OCI-LY1 (cell line): ENCODE data around the gene CRISP1.

Experiments
- H2AFZ ChIP-seq: fragments of 200-600 bp; sonication (generic), shearing (Covaris generic); 2 replicates; pipeline ENCODE4 v1.6.0; 2014; ENCODE audit warnings: antibody characterized with exemption, mild to moderate bottlenecking, low read length
- H3F3A ChIP-seq: fragments of 200-600 bp; sonication (generic), shearing (Covaris generic); 2 replicates; pipeline ENCODE4 v1.6.0; 2014; ENCODE audit warnings: mild to moderate bottlenecking, antibody characterized with exemption, low read length, moderate library complexity; ENCODE audit not compliant: insufficient read depth
- H3K27ac ChIP-seq: fragments of 200-600 bp; sonication (generic); 2 replicates; pipeline ENCODE4 v1.5.1; 2014; ENCODE audit warnings: low read length, mixed run types, mild to moderate bottlenecking, low read depth; ENCODE audit not compliant: poor library complexity, severe bottlenecking
- H3K27me3 ChIP-seq: fragments of 200-600 bp; sonication (generic); 2 replicates; pipeline ENCODE4 v1.6.0; 2014; ENCODE audit warnings: antibody characterized with exemption, mild to moderate bottlenecking, low read length, moderate library complexity; ENCODE audit not compliant: insufficient read depth
- H3K36me3 ChIP-seq: fragments of 200-600 bp; sonication (generic); 2 replicates; pipeline ENCODE4 v1.6.1; 2014; ENCODE audit warnings: mild to moderate bottlenecking, antibody characterized with exemption, low read length, moderate library complexity, mixed read lengths; ENCODE audit not compliant: insufficient read depth
- H3K4me1 ChIP-seq: fragments of 200-600 bp; sonication (generic); 2 replicates; pipeline ENCODE4 v1.5.1; 2014; ENCODE audit warnings: mild to moderate bottlenecking, low read length, moderate library complexity; ENCODE audit not compliant: insufficient read depth, severe bottlenecking
- H3K4me2 ChIP-seq: fragments of 200-600 bp; sonication (generic), shearing (Covaris generic); 2 replicates; pipeline ENCODE4 v1.6.1; 2014; ENCODE audit warnings: low read length
- H3K4me3 ChIP-seq: fragments of 200-600 bp; sonication (generic); 2 replicates; pipeline ENCODE4 v1.5.1; 2014; ENCODE audit warnings: low read length, low read depth, mild to moderate bottlenecking, mixed read lengths; ENCODE audit not compliant: poor library complexity, severe bottlenecking
- H3K79me2 ChIP-seq: fragments of 200-600 bp; shearing (Covaris generic); 2 replicates; pipeline ENCODE4 v1.6.1; 2016; ENCODE audit warnings: mixed run types, low read length, mixed read lengths; ENCODE audit not compliant: insufficient read depth
- H3K9ac ChIP-seq: fragments of 200-600 bp; sonication (generic), shearing (Covaris generic); 2 replicates; pipeline ENCODE4 v1.6.1; 2014; ENCODE audit warnings: mild to moderate bottlenecking, low read length, mixed read lengths
- H3K9me2 ChIP-seq: fragments of 200-600 bp; sonication (generic), shearing (Covaris generic); 2 replicates; pipeline ENCODE4 v1.6.1; 2014; ENCODE audit warnings: low read depth, mild to moderate bottlenecking, low read length, mixed read lengths
- H3K9me3 ChIP-seq: fragments of 200-600 bp; shearing (Covaris generic); 2 replicates; pipeline ENCODE4 v1.6.1; 2014; ENCODE audit warnings: low read length, mixed read lengths
- H4K20me1 ChIP-seq: fragments of 200-600 bp; sonication (generic), shearing (Covaris generic); 2 replicates; pipeline ENCODE4 v1.6.0; 2016; ENCODE audit warnings: mild to moderate bottlenecking, low read length; ENCODE audit not compliant: insufficient read depth
- EZH2 ChIP-seq: fragments of 200-600 bp; sonication (generic), shearing (Covaris generic); IDR thresholded peaks from 2 replicates; pipeline ENCODE4 v1.8.0; 2017; ENCODE audit warnings: borderline replicate concordance, mixed run types, mild to moderate bottlenecking, antibody characterized with exemption, low read length, moderate library complexity, mixed read lengths
- TF ChIP-seq, protein P1 (sequence below): fragments of 200-600 bp; sonication (generic), shearing (Covaris generic); IDR thresholded peaks from 2 replicates; pipeline ENCODE4 v1.5.1; 2017; ENCODE audit warnings: mild to moderate bottlenecking, antibody characterized with exemption, low read length, moderate library complexity, mixed read lengths

CRISP1 gene

DNA sequence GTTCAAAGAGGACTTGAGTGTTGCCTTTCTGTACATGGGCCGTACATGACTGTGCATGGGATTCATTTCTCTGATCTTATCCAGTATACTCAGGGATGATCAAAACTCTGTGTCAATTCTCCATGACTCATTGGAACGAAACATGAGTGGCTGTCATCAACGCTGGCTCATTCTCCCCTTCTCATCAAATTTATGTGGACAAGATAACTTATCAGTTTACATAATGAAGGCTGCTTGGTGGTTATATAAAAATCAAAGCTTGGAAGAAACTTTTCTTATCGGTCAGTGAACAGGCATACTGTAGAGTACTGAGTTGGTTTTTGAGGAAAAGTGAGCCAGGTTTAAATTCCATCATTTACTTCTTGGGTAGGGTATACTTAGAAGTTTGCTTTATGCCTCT lies 24.9 kb downstream of the CRISP1 start:
- Histone ChIP-seq H3K9me2 (no peaks in the 10 kb centered on the region), H3K27me3 (no peaks in the 10 kb centered on the region), H4K20me1 (no peaks in the 10 kb centered on the region), H3K79me2 (no peaks in the 10 kb centered on the region), H3K4me1 (no peaks in the 10 kb centered on the region), H2AFZ (no peak overlapping the region), H3K36me3 (no peaks in the 10 kb centered on the region), H3F3A (no peaks in the 10 kb centered on the region; the same call in 1 of the 2 replicates), H3K9ac (no peak overlapping the region), H3K4me3 (no peak overlapping the region), H3K4me2 (no peak overlapping the region), H3K9me3 (no peaks in the 10 kb centered on the region), H3K27ac (no peak overlapping the region)
- TF ChIP-seq EZH2, result no peak
- TF ChIP-seq, protein P1, sequence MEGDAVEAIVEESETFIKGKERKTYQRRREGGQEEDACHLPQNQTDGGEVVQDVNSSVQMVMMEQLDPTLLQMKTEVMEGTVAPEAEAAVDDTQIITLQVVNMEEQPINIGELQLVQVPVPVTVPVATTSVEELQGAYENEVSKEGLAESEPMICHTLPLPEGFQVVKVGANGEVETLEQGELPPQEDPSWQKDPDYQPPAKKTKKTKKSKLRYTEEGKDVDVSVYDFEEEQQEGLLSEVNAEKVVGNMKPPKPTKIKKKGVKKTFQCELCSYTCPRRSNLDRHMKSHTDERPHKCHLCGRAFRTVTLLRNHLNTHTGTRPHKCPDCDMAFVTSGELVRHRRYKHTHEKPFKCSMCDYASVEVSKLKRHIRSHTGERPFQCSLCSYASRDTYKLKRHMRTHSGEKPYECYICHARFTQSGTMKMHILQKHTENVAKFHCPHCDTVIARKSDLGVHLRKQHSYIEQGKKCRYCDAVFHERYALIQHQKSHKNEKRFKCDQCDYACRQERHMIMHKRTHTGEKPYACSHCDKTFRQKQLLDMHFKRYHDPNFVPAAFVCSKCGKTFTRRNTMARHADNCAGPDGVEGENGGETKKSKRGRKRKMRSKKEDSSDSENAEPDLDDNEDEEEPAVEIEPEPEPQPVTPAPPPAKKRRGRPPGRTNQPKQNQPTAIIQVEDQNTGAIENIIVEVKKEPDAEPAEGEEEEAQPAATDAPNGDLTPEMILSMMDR, result no peak

DNA sequence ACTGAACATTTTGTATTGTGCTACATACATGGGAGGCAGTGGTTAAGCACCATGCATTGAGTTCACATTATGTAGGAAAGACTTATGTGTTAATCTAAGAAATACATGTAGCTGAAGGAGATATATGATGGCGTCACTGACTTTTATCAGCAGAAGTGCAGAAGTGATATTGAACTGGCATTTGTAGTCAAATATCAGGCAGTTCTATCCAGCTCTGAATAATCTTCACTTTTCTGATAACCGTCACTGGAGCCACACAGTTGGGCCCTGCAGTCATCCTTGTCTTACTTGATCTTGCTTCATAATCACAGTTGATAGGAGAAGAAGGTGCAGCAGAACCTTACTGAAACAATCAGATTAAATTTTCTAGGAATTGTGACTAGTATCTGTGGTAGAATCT lies 26.4 kb downstream of the CRISP1 start:
- no peak overlapping the region for H3K4me2 ChIP-seq
- TF ChIP-seq, protein P1, result no peak
- no peak for TF ChIP-seq EZH2
- H4K20me1 ChIP-seq, result no peaks in the 10 kb centered on the region
- no peak overlapping the region for H3K9ac ChIP-seq
- no peak overlapping the region for H3K4me3 ChIP-seq
- H3K27ac ChIP-seq, result no peak overlapping the region
- no peaks in the 10 kb centered on the region for H3K27me3 ChIP-seq
- H3K9me3 ChIP-seq, result no peaks in the 10 kb centered on the region
- H3K9me2 ChIP-seq, result no peaks in the 10 kb centered on the region
- no peaks in the 10 kb centered on the region for H3K79me2 ChIP-seq
- no peaks in the 10 kb centered on the region; the same call in 1 of the 2 replicates for H3F3A ChIP-seq
- H3K4me1 ChIP-seq, result no peaks in the 10 kb centered on the region
- H3K36me3 ChIP-seq, result no peaks in the 10 kb centered on the region
- no peak overlapping the region for H2AFZ ChIP-seq

GRCh38 chr6:49839162-49839561 lies 27.2 kb downstream of the CRISP1 start:
- Histone ChIP-seq H3K9ac (no peak overlapping the region), H3F3A (no peaks in the 10 kb centered on the region; the same call in 1 of the 2 replicates), H3K4me2 (no peak overlapping the region), H3K36me3 (no peaks in the 10 kb centered on the region), H3K79me2 (no peaks in the 10 kb centered on the region), H3K27ac (no peak overlapping the region), H2AFZ (no peak overlapping the region), H3K9me3 (no peaks in the 10 kb centered on the region), H3K4me3 (no peak overlapping the region), H4K20me1 (no peaks in the 10 kb centered on the region), H3K27me3 (no peaks in the 10 kb centered on the region), H3K4me1 (no peaks in the 10 kb centered on the region), H3K9me2 (no peaks in the 10 kb centered on the region)
- TF ChIP-seq, protein P1, result no peak
- no peak for TF ChIP-seq EZH2
